B cell (primary cell): ENCODE results near the gene BBC3. TPM values are rescaled to one million over a fixed set of nuclear protein-coding genes. Genes with fewer than 3 reads are reported as not detected.
A peak's percentile ranks its signal among the peaks of the same experiment; 100 is the strongest.

ENCODE experiments used
- ATAC-seq: fragments of 200-7000 bp; cut with Tn5 transposase; one replicate; pipeline ENCODE4 v1.10.0; 2021; ENCODE audit warnings: low read depth, mild to moderate bottlenecking, moderate number of reproducible peaks, moderate library complexity
- CTCF ChIA-PET: fragments of 350-600 bp; sonication (Branson Sonifier 250); formaldehyde crosslinking; loops from one replicate; lab custom pipeline; 2021; ENCODE audit warnings: antibody characterized with exemption, inconsistent platforms; lab: Charles Lee
- POLR2A ChIA-PET: fragments of 350-600 bp; sonication (Branson Sonifier 250); formaldehyde crosslinking; loops from one replicate; lab custom pipeline; 2021; ENCODE audit warnings: antibody characterized with exemption; lab: Charles Lee
- DNase-seq: peaks from one replicate; pipeline ENCODE4 v3.0.0; 2013
- H2AFZ ChIP-seq: 2 replicates; pipeline ENCODE4 v1.6.1; 2012; ENCODE audit warnings: mild to moderate bottlenecking, low read depth, low read length; ENCODE audit not compliant: insufficient read depth, poor library complexity, severe bottlenecking
- H3K27ac ChIP-seq, 2 donors: 1 replicate in 1 of 2; 2 replicates in 1 of 2; pipeline ENCODE4 v1.5.1; 2012 to 2013; ENCODE audit warnings: low read length in 2 of 2, mild to moderate bottlenecking in 2 of 2, moderate library complexity in 1 of 2
- H3K27me3 ChIP-seq, 4 experiments: fragments of 200-600 bp in 1 of 4; sonication (generic) in 1 of 4; replicated peaks in 1 of 4; 1 replicate in 2 of 4; 2 replicates in 2 of 4; pipeline versions ENCODE4 v1.6.1 to v1.7.0; 2013 to 2016; ENCODE audit warnings: low read length in 3 of 4, mild to moderate bottlenecking in 2 of 4, mixed read lengths in 1 of 4, moderate library complexity in 1 of 4; ENCODE audit not compliant: insufficient read depth in 4 of 4, control insufficient read depth in 3 of 4; ENCODE audit errors: control extremely low read depth in 1 of 4
- H3K36me3 ChIP-seq, 2 experiments: replicated peaks in 1 of 2; 1 replicate in 1 of 2; 2 replicates in 1 of 2; pipeline versions ENCODE4 v1.6.1 to v1.7.1; 2013; ENCODE audit warnings: low read length in 1 of 2; ENCODE audit not compliant: insufficient read depth in 2 of 2, control insufficient read depth in 1 of 2; ENCODE audit errors: control extremely low read depth in 1 of 2, extremely low read depth in 1 of 2
- H3K4me1 ChIP-seq, 2 donors: fragments of 200-600 bp in 1 of 2; sonication (generic) in 1 of 2; 1 replicate in 1 of 2; 2 replicates in 1 of 2; pipeline versions ENCODE4 v1.5.1 to v1.6.1; 2013 to 2017; ENCODE audit warnings: low read length in 2 of 2; ENCODE audit not compliant: control insufficient read depth in 2 of 2, insufficient read depth in 2 of 2
- H3K4me2 ChIP-seq: replicated peaks from 2 replicates; pipeline ENCODE3; 2012; ENCODE audit warnings: mild to moderate bottlenecking, low read depth, low read length; ENCODE audit not compliant: poor library complexity, severe bottlenecking
- H3K4me3 ChIP-seq, 5 experiments: fragments of 200-600 bp in 1 of 5; sonication (generic) in 1 of 5; 1 replicate in 3 of 5; 2 replicates in 2 of 5; pipeline versions ENCODE4 v1.5.1 to v1.7.0; 2011 to 2016; ENCODE audit warnings: low read length in 4 of 5, mild to moderate bottlenecking in 4 of 5, low read depth in 2 of 5, control low read depth in 1 of 5, moderate library complexity in 1 of 5; ENCODE audit not compliant: insufficient read depth in 1 of 5; ENCODE audit errors: control extremely low read depth in 1 of 5, extremely low read depth in 1 of 5
- H3K79me2 ChIP-seq: fragments of 200-600 bp; sonication (generic); one replicate; pipeline ENCODE4 v1.6.0; 2016; ENCODE audit warnings: low read length; ENCODE audit not compliant: control insufficient read depth, insufficient read depth
- H3K9ac ChIP-seq: fragments of 200-600 bp; sonication (generic); 2 replicates; pipeline ENCODE4 v1.6.1; 2017; ENCODE audit warnings: mild to moderate bottlenecking, low read length, moderate library complexity
- H3K9me3 ChIP-seq, 3 donors: one replicate each; pipeline versions ENCODE4 v1.6.1 to v1.7.1; 2013; ENCODE audit warnings: low read length in 2 of 3; ENCODE audit not compliant: control insufficient read depth in 2 of 3, insufficient read depth in 1 of 3; ENCODE audit errors: control extremely low read depth in 1 of 3
- H4K20me1 ChIP-seq: 2 replicates; pipeline ENCODE4 v1.6.0; 2012; ENCODE audit warnings: mild to moderate bottlenecking, low read length; ENCODE audit not compliant: insufficient read depth, control insufficient read depth, poor library complexity, severe bottlenecking
- H3K27ac Mint-ChIP-seq: one replicate; pipeline ENCODE4 v1.8.0; 2021; ENCODE audit warnings: mixed read lengths
- H3K27me3 Mint-ChIP-seq: one replicate; pipeline ENCODE4 v1.8.0; 2021; ENCODE audit warnings: mixed read lengths
- H3K4me1 Mint-ChIP-seq: one replicate; pipeline ENCODE4 v1.8.0; 2021; ENCODE audit warnings: mixed read lengths
- H3K4me3 Mint-ChIP-seq: one replicate; pipeline ENCODE4 v1.8.0; 2021; ENCODE audit warnings: mixed read lengths
- H3K9me3 Mint-ChIP-seq: one replicate; pipeline ENCODE4 v1.8.0; 2022; ENCODE audit warnings: mixed read lengths; ENCODE audit not compliant: insufficient read depth
- EZH2 ChIP-seq: IDR thresholded peaks from 2 replicates; pipeline ENCODE4 v1.6.1; 2012; ENCODE audit warnings: borderline replicate concordance, low read depth, mild to moderate bottlenecking, moderate library complexity, low read length; ENCODE audit not compliant: insufficient read depth, poor library complexity, severe bottlenecking
- WGBS: methylation state at CpG from one replicate; pipeline ENCODE4 v1.1.5; 2013; ENCODE audit warnings: missing lambda C conversion rate; ENCODE audit not compliant: insufficient coverage; 5-methylcytosine and 5-hydroxymethylcytosine counted together
- intact Hi-C: fragments of 100-400 bp; cut with micrococcal nuclease; formaldehyde crosslinking; loops from one replicate; pipeline ENCODE4 v1.10.0; 2022
- polyA plus RNA-seq: library from polyadenylated mRNA; depleted of rRNA; stranded (reverse); fragments of >200 nt; gene quantifications from 2 replicates; pipeline ENCODE4 v1.2.3, GENCODE V29; 2012
- total RNA-seq, 2 donors: library from RNA; stranded (reverse); fragments of 120-200 nt in 1 of 2; gene quantifications; 1 replicate in 1 of 2; 2 replicates in 1 of 2; pipeline versions ENCODE4 v1.2.3 to v1.2.4, GENCODE V29; 2013 to 2022
- TF ChIP-seq, protein P1 (sequence below): fragments of 200-600 bp; IDR thresholded peaks from one replicate; pipeline ENCODE4 v1.8.0; 2022; ENCODE audit warnings: antibody characterized with exemption, mild to moderate bottlenecking

BBC3 gene
- total and polyA plus RNA-seq, 2 donors (not counting 1 experiment from before 2014, with no cell fraction given): 10.2 to 17.8 TPM

DNA sequence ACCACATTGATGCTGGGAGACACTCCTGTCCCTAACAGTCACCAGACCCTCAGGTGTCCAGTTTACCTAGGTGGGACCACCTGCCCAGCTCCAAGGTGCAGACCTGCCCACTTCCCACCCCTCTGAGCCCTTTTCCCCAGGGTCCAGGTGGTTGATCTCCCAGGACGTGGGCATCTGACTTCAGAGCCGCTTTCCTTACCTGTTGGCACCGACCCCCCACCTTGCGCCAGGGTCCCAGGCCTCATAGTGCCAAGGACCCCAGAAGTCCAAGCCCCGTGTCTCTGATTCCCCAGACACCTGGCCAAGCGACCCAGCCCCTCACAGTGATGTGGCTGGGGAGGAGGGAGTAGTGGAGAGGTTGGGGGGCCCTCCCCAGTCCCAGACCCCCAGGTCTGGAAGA is 9.6 kb upstream of the BBC3 start:
- ATAC-seq (no peak), DNase-seq (no peak)
- Histone ChIP-seq H3K4me3 (no peak overlapping the region), H3K27me3 (peaks cover 0 to 47% (median 24%) of the 10 kb centered on the region in 4 experiments), H3K4me2 (peak overlapping the region; percentile 80), H3K79me2 (no peaks in the 10 kb centered on the region), H3K9ac (no peak overlapping the region), H3K4me1 (peaks cover 50% of the 10 kb centered on the region in 2 donors), H2AFZ (no peak overlapping the region), H3K9me3 (peaks cover 0 to 21% (median 0%) of the 10 kb centered on the region in 3 donors), H4K20me1 (no peaks in the 10 kb centered on the region), H3K36me3 (no peaks in the 10 kb centered on the region), H3K27ac (no peak overlapping the region)
- no peak for TF ChIP-seq EZH2
- TF ChIP-seq, protein P1, sequence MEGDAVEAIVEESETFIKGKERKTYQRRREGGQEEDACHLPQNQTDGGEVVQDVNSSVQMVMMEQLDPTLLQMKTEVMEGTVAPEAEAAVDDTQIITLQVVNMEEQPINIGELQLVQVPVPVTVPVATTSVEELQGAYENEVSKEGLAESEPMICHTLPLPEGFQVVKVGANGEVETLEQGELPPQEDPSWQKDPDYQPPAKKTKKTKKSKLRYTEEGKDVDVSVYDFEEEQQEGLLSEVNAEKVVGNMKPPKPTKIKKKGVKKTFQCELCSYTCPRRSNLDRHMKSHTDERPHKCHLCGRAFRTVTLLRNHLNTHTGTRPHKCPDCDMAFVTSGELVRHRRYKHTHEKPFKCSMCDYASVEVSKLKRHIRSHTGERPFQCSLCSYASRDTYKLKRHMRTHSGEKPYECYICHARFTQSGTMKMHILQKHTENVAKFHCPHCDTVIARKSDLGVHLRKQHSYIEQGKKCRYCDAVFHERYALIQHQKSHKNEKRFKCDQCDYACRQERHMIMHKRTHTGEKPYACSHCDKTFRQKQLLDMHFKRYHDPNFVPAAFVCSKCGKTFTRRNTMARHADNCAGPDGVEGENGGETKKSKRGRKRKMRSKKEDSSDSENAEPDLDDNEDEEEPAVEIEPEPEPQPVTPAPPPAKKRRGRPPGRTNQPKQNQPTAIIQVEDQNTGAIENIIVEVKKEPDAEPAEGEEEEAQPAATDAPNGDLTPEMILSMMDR: no peak
- POLR2A ChIA-PET: interaction anchor here (0.6 to 1.8 kb wide), 5 partner anchors 12 to 1229 kb away, joined by 4 to 18 read pairs (median 9); no protein-coding TSS in a partner anchor
- peak overlapping the region; percentile 23 for H3K4me3 Mint-ChIP-seq
- H3K27me3 Mint-ChIP-seq: peaks cover 17% of the 10 kb centered on the region
- peak overlapping the region; percentile 53 for H3K27ac Mint-ChIP-seq
- CTCF ChIA-PET: interaction anchor here (1.0 to 5.3 kb wide), 2 partner anchors 11 to 29 kb away, joined by 3 to 45 read pairs; no protein-coding TSS in a partner anchor
- peaks cover 30% of the 10 kb centered on the region for H3K4me1 Mint-ChIP-seq
- intact Hi-C loops: loop anchor here (5.0 kb wide), 1 partner anchor 108 kb away; the partner anchor contains the start of gene SAE1
- H3K9me3 Mint-ChIP-seq: no peaks in the 10 kb centered on the region
- WGBS: 54% methylated on average over 6 of the region's 6 CpGs

DNA sequence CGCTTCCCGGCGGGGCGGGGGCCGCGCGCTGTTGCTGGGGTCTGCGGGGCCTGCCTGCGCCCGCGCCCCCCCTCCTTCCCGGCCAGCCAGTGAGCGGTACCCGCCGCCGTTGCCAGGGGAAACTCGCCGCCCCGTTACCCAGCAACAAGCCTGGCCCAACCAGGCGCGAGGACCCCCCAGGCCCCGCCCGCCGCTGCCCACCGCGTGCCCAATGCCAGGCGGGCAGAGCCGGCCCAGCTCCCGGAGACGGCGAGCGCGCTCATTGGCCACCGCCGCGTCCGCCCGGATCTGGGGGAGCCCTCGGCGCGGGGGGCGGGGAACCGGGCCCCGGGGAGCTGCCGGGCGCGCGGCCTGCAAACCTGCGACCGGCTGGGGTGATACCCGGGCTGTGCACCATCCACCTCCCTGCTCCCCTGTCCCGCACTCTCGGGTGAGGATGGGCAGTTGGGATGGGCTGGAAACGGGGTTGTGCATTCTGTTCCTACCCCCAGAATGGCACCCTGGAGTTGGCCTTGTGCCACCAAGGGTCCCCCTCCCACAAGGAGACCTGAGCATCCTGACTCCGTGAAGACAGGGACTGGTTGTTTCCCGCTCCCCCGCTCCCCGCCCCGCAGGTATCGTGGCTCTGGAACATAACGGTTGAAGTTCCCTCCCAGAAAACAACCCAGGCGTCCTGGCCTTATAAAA is 8.8 kb upstream of the BBC3 start:
- no peaks in the 10 kb centered on the region for H3K36me3 ChIP-seq
- peak overlapping the region; percentile 80 for H3K4me2 ChIP-seq
- H3K27ac Mint-ChIP-seq: no peak overlapping the region
- peak overlapping the region; percentile 23 for H3K4me3 Mint-ChIP-seq
- TF ChIP-seq, protein P1: no peak
- no peak for TF ChIP-seq EZH2
- CTCF ChIA-PET: interaction anchor here (1.0 to 5.3 kb wide), 2 partner anchors 10 to 28 kb away, joined by 3 to 45 read pairs; no protein-coding TSS in a partner anchor
- ATAC-seq (peak; percentile 36), DNase-seq (peak; percentile 71)
- no peak overlapping the region for H3K27ac ChIP-seq
- peaks cover 0 to 21% (median 0%) of the 10 kb centered on the region in 3 donors for H3K9me3 ChIP-seq
- H3K9me3 Mint-ChIP-seq: no peaks in the 10 kb centered on the region
- intact Hi-C loops: loop anchor here (5.0 kb wide), 1 partner anchor 107 kb away; the partner anchor contains the start of gene SAE1
- peaks cover 0 to 47% (median 24%) of the 10 kb centered on the region in 4 experiments for H3K27me3 ChIP-seq
- peak overlapping the region; percentile 35 for H3K9ac ChIP-seq
- peaks cover 48 to 49% of the 10 kb centered on the region in 2 donors for H3K4me1 ChIP-seq
- H3K4me1 Mint-ChIP-seq: peaks cover 25% of the 10 kb centered on the region
- peak overlapping the region; percentile 38 for H2AFZ ChIP-seq
- 3% methylated on average over 62 of the region's 62 CpGs for WGBS
- H3K4me3 ChIP-seq: peak overlapping the region in 2 of 5 experiments; percentile 11 to 15
- POLR2A ChIA-PET: interaction anchor here (0.6 to 1.8 kb wide), 4 partner anchors 10 to 16 kb away, joined by 3 to 9 read pairs (median 6); no protein-coding TSS in a partner anchor
- H3K27me3 Mint-ChIP-seq: peaks cover 9% of the 10 kb centered on the region
- no peaks in the 10 kb centered on the region for H3K79me2 ChIP-seq
- no peaks in the 10 kb centered on the region for H4K20me1 ChIP-seq
